Testis (tissue), 2 donors: ENCODE measurements around the gene RNF149.
"Not testable (repeated sequence)": the region's sequence is repeated elsewhere in the genome, so short reads cannot be mapped to it uniquely, and the experiment has no call there.

Experiments
- CTCF ChIP-seq, 3 experiments: fragments of 450-650 bp in 2 of 3; fragments of 200-600 bp in 1 of 3; sonication (generic) in 1 of 3; IDR thresholded peaks; one replicate each; pipeline ENCODE4 v1.5.1; 2016 to 2019; ENCODE audit warnings: antibody characterized with exemption in 3 of 3, mild to moderate bottlenecking in 2 of 3, moderate library complexity in 1 of 3
- POLR2A ChIP-seq: fragments of 450-650 bp; IDR thresholded peaks from one replicate; pipeline ENCODE4 v1.6.1; 2017; ENCODE audit warnings: antibody characterized with exemption, mild to moderate bottlenecking, moderate library complexity

GRCh38 chr2:101244373-101244772 lies 64.1 kb downstream of the RNF149 start:
- not testable (repeated sequence) for TF ChIP-seq CTCF (IDR thresholded peaks at IDR 0.05); POLR2A
